Measurements from ENCODE around the gene RPUSD1. TPM values are rescaled to one million over a fixed set of nuclear protein-coding genes. Genes with fewer than 3 reads are reported as not detected.

RPUSD1 gene
- total RNA-seq, 6 donors from 2014 or later: 14.5 to 43.0 (median 20.8) TPM

- 95 to 97% methylated on average over 27 to 29 of the region's 29 CpGs for WGBS, 2 donors
- ATAC-seq (ENCODE audit: low FRiP score in 2 of 2) (no peak), DNase-seq (peak in 1 of 2 donors; percentile 67)
- TF ChIP-seq POLR2AphosphoS5 (IDR thresholded peaks at IDR 0.05) (no peak), POLR2A (IDR thresholded peaks at IDR 0.05) (no peak), CTCF (IDR thresholded peaks at IDR 0.05) (no peak)
- no peak overlapping the region for H3K4me3 ChIP-seq
- no peak overlapping the region for H3K27ac ChIP-seq
- peaks cover 13 to 17% (median 13%) of the 10 kb centered on the region in 4 donors for H3K4me1 ChIP-seq
- H3K27me3 ChIP-seq: no peaks in the 10 kb centered on the region
- H3K9me3 ChIP-seq: no peaks in the 10 kb centered on the region
- peaks cover 2 to 64% (median 42%) of the 10 kb centered on the region in 4 donors for H3K36me3 ChIP-seq
Measured at GRCh38 chr16:736936-737481, 51.2 kb downstream of the RPUSD1 start.

- Histone ChIP-seq H3K4me1 (peaks cover 8 to 11% (median 10%) of the 10 kb centered on the region in 4 donors), H3K9me3 (no peaks in the 10 kb centered on the region), H3K36me3 (peaks cover 2 to 72% (median 43%) of the 10 kb centered on the region in 4 donors), H3K27me3 (no peaks in the 10 kb centered on the region), H3K4me3 (no peak overlapping the region), H3K27ac (no peak overlapping the region)
- DNase-seq (no peak), ATAC-seq (ENCODE audit: low FRiP score in 2 of 2) (no peak)
- WGBS, 2 donors: 86 to 89% methylated on average over 13 of the region's 13 CpGs
- no peak for TF ChIP-seq POLR2A (IDR thresholded peaks at IDR 0.05)
- no peak for TF ChIP-seq EP300 (IDR thresholded peaks at IDR 0.05)
- TF ChIP-seq POLR2AphosphoS5 (IDR thresholded peaks at IDR 0.05): no peak
- no peak for TF ChIP-seq CTCF (IDR thresholded peaks at IDR 0.05)
Measured at GRCh38 chr16:735982-736453, 52.2 kb downstream of the RPUSD1 start.

- no peaks in the 10 kb centered on the region for H3K27me3 ChIP-seq
- H3K4me3 ChIP-seq: no peak overlapping the region
- H3K4me1 ChIP-seq: peaks cover 6 to 8% (median 8%) of the 10 kb centered on the region in 4 donors
- H3K27ac ChIP-seq: no peak overlapping the region
- no peak for ATAC-seq (ENCODE audit: low FRiP score in 2 of 2)
- peak in 1 of 2 donors; percentile 71 for DNase-seq
- TF ChIP-seq CTCF (IDR thresholded peaks at IDR 0.05) (no peak), POLR2AphosphoS5 (IDR thresholded peaks at IDR 0.05) (no peak), POLR2A (IDR thresholded peaks at IDR 0.05) (no peak), EP300 (IDR thresholded peaks at IDR 0.05) (no peak)
- no peaks in the 10 kb centered on the region for H3K9me3 ChIP-seq
- peaks cover 2 to 78% (median 45%) of the 10 kb centered on the region in 4 donors for H3K36me3 ChIP-seq
- 96 to 97% methylated on average over 16 to 24 of the region's 25 CpGs for WGBS, 2 donors
Measured at GRCh38 chr16:734981-735881, 53.0 kb downstream of the RPUSD1 start.

Small RNA genes within 50 kb of the gene (small RNA-seq; reads per million reads assigned to genes)
- gene MIR662: 0 reads per million in 4 donors

Other genes starting within 250 kb of the RPUSD1 start
- gene PRR35, start 228.0 kb downstream of the RPUSD1 start, total RNA-seq: not detected
- 1 to 10 TPM; 1.2 to 7.8 (median 3.3) TPM for gene NHLRC4, start 221.4 kb downstream of the RPUSD1 start, total RNA-seq
- 100 to 1,000 TPM in 2 of 6 donors, 10 to 100 TPM in 4; 42.7 to 153 (median 79.6) TPM for gene PIGQ, start 218.4 kb downstream of the RPUSD1 start, total RNA-seq
- gene RAB40C, start 198.3 kb downstream of the RPUSD1 start, total RNA-seq: 100 to 1,000 TPM in 1 of 6 donors, 10 to 100 TPM in 5; 40.5 to 101 (median 61.5) TPM
- gene WFIKKN1, start 157.4 kb downstream of the RPUSD1 start, total RNA-seq: 10 to 100 TPM in 1 of 6 donors, 1 to 10 TPM in 5; 1.7 to 16.8 (median 5.8) TPM
- gene METTL26, start 152.1 kb downstream of the RPUSD1 start, total RNA-seq: 100 to 1,000 TPM in 4 of 6 donors, 10 to 100 TPM in 2; 69.5 to 210 (median 111) TPM
- gene MCRIP2, start 146.6 kb downstream of the RPUSD1 start, total RNA-seq: 10 to 100 TPM; 34.9 to 85.7 (median 53.3) TPM
- gene WDR90, start 139.0 kb downstream of the RPUSD1 start, total RNA-seq: 100 to 1,000 TPM in 1 of 6 donors, 10 to 100 TPM in 5; 18.8 to 174 (median 34.1) TPM
- gene RHOT2, start 120.2 kb downstream of the RPUSD1 start, total RNA-seq: 100 to 1,000 TPM in 4 of 6 donors, 10 to 100 TPM in 2; 53.0 to 535 (median 107) TPM
- 1 to 10 TPM in 2 of 6 donors, under 1 TPM in 3, not detected in 1; 0.59 to 2.1 (median 0.76) TPM for gene RHBDL1, start 112.7 kb downstream of the RPUSD1 start, total RNA-seq
- gene STUB1, start 108.0 kb downstream of the RPUSD1 start, total RNA-seq: 100 to 1,000 TPM; 101 to 186 (median 118) TPM
- gene JMJD8, start 104.0 kb downstream of the RPUSD1 start, total RNA-seq: 100 to 1,000 TPM in 1 of 6 donors, 10 to 100 TPM in 5; 60.0 to 109 (median 65.5) TPM
- gene WDR24, start 98.0 kb downstream of the RPUSD1 start, total RNA-seq: 10 to 100 TPM in 5 of 6 donors, 1 to 10 TPM in 1; 8.3 to 20.6 (median 14.3) TPM
- gene FBXL16, start 82.6 kb downstream of the RPUSD1 start, total RNA-seq: 1 to 10 TPM; 1.0 to 8.1 (median 4.1) TPM
- 10 to 100 TPM; 22.0 to 56.0 (median 40.8) TPM for gene METRN, start 73.3 kb downstream of the RPUSD1 start, total RNA-seq
- gene ANTKMT, start 67.2 kb downstream of the RPUSD1 start, total RNA-seq: 10 to 100 TPM; 38.7 to 69.7 (median 55.7) TPM
- 10 to 100 TPM in 5 of 6 donors, 1 to 10 TPM in 1; 3.5 to 69.1 (median 23.3) TPM for gene CCDC78, start 61.9 kb downstream of the RPUSD1 start, total RNA-seq
- gene HAGHL, start 61.3 kb downstream of the RPUSD1 start, total RNA-seq: 10 to 100 TPM in 5 of 6 donors, 1 to 10 TPM in 1; 4.0 to 43.0 (median 13.5) TPM
- gene CIAO3, start 47.4 kb downstream of the RPUSD1 start, total RNA-seq: 10 to 100 TPM; 27.8 to 96.4 (median 33.1) TPM
- 100 to 1,000 TPM in 4 of 6 donors, 10 to 100 TPM in 2; 47.8 to 275 (median 121) TPM for gene MSLN, start 27.6 kb downstream of the RPUSD1 start, total RNA-seq
- gene CHTF18, start 239 bp upstream of the RPUSD1 start, total RNA-seq: 10 to 100 TPM in 4 of 6 donors, 1 to 10 TPM in 2; 4.1 to 39.8 (median 17.9) TPM
- not detected for gene GNG13, start 12.4 kb upstream of the RPUSD1 start, total RNA-seq
- 100 to 1,000 TPM in 1 of 6 donors, 10 to 100 TPM in 5; 20.3 to 147 (median 28.2) TPM for gene LMF1, start 182.6 kb upstream of the RPUSD1 start, total RNA-seq
- 1 to 10 TPM in 2 of 6 donors, under 1 TPM in 4; 0.14 to 1.1 (median 0.57) TPM for gene SOX8, start 193.4 kb upstream of the RPUSD1 start, total RNA-seq

Data from upper lobe of left lung (tissue), 6 donors.